ENCODE data around the gene ZNF668.

DNA sequence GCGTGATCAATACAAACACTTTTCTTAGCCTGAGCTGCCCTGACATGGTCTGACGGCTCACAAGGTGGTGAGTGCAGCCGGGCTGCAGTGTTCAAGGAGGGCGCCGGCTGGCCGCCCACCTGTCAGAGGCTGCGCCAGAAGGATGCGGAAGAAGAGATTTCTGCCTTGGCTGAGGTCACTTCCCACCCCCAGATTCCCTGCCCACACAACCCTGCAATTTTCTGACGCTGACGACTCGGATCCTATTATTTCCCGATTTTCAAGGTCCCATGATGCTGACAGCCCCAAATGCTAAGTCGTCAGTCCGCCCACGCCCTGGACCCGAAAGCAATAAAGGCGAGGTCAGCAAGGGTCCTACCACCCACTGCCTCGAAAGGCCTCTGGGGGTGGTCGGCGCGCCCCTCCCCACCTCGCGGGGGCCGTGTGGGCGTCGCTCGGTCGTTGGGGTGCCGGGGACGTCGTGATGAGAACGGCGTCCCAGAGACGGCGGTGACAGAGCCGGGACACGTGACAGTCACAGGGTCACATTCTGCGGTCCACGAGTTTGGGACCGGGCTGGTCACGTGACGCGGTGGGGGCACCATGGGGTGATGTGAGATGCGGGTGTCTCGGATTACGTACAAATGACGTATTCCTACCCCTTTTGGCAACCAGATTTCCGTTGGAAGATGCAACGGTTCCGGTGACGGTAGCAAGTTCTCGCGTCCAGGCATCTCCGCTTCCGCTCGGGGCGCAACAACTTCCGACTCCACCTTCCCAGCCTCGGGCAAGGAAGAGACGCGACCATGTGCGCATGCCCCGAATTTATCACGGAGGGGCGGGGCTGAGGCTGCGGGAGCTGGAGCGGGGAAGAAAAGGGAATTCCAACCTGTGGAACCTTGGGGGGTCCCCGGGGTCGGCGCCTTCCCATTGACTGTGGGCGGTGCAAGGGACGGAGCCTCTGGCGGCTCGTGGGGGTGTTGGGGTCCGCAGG is 41.0 kb downstream of the ZNF668 start, which contains the start of gene STX4:
- TF ChIP-seq, protein P1, sequence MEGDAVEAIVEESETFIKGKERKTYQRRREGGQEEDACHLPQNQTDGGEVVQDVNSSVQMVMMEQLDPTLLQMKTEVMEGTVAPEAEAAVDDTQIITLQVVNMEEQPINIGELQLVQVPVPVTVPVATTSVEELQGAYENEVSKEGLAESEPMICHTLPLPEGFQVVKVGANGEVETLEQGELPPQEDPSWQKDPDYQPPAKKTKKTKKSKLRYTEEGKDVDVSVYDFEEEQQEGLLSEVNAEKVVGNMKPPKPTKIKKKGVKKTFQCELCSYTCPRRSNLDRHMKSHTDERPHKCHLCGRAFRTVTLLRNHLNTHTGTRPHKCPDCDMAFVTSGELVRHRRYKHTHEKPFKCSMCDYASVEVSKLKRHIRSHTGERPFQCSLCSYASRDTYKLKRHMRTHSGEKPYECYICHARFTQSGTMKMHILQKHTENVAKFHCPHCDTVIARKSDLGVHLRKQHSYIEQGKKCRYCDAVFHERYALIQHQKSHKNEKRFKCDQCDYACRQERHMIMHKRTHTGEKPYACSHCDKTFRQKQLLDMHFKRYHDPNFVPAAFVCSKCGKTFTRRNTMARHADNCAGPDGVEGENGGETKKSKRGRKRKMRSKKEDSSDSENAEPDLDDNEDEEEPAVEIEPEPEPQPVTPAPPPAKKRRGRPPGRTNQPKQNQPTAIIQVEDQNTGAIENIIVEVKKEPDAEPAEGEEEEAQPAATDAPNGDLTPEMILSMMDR (IDR thresholded peaks at IDR 0.05; ENCODE audit: insufficient read depth, low read length): no peak
- TF ChIP-seq, protein P2, sequence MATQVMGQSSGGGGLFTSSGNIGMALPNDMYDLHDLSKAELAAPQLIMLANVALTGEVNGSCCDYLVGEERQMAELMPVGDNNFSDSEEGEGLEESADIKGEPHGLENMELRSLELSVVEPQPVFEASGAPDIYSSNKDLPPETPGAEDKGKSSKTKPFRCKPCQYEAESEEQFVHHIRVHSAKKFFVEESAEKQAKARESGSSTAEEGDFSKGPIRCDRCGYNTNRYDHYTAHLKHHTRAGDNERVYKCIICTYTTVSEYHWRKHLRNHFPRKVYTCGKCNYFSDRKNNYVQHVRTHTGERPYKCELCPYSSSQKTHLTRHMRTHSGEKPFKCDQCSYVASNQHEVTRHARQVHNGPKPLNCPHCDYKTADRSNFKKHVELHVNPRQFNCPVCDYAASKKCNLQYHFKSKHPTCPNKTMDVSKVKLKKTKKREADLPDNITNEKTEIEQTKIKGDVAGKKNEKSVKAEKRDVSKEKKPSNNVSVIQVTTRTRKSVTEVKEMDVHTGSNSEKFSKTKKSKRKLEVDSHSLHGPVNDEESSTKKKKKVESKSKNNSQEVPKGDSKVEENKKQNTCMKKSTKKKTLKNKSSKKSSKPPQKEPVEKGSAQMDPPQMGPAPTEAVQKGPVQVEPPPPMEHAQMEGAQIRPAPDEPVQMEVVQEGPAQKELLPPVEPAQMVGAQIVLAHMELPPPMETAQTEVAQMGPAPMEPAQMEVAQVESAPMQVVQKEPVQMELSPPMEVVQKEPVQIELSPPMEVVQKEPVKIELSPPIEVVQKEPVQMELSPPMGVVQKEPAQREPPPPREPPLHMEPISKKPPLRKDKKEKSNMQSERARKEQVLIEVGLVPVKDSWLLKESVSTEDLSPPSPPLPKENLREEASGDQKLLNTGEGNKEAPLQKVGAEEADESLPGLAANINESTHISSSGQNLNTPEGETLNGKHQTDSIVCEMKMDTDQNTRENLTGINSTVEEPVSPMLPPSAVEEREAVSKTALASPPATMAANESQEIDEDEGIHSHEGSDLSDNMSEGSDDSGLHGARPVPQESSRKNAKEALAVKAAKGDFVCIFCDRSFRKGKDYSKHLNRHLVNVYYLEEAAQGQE (IDR thresholded peaks at IDR 0.05; ENCODE audit: insufficient replicate concordance, low read depth): no peak
- TF ChIP-seq GABPA (IDR thresholded peaks at IDR 0.05; ENCODE audit: low read depth) (peak; percentile 99), POLR2AphosphoS5 (IDR thresholded peaks at IDR 0.05; ENCODE audit: low read depth) (peak; percentile 69)

Data from HL-60 (cell line).